HG02642 (cell line): ENCODE data around the gene ANAPC15.

ENCODE experiments used
- ATAC-seq: cut with Tn5 transposase; IDR thresholded peaks from one replicate; pipeline ENCODE4 v1.9.1; 2021; ENCODE audit warnings: mild to moderate bottlenecking; ENCODE audit not compliant: unreplicated experiment, poor library complexity

The ANAPC15 gene

DNA sequence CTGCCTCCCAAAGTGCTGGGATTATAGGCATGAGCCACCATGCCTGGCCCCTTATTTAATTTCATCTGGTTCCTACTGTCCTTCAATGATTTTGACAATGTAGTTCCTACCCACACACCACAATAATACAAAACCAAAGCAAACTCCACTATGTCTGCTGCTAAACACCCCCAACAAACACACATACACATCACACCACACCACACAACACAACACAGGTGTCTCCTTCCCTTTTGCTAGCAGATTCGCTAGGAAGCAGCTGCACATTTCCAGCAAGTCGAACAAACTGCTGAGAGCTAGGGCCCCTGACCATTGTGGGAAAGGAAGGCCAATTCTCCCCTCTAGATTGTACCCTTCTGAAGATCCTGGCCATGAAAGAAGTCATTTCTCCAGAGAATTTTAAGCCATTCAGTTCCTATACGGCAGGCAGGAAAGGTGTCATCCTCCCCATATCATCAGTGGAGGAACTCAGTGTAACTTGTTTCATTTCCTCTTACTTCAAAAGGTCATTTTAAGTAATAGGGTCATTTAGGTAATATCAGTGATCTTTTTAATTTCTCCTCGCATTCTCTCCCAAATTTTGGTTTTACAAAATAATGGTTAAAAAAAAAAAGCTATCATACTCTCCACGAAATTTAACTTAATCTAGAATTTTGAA is 50.6 kb downstream of the ANAPC15 start:
- ATAC-seq = no peak
